Neural progenitor cell (in vitro differentiated cells): Measurements from ENCODE around the gene BAZ1A. TPM values are rescaled to one million over a fixed set of nuclear protein-coding genes. Genes with fewer than 3 reads are reported as not detected.

ENCODE experiments used
- DNase-seq: peaks from one replicate; pipeline ENCODE4 v3.0.0-alpha.2; 2016; ENCODE audit warnings: low spot score
- H2AFZ ChIP-seq: fragments of 200-600 bp; sonication (generic); replicated peaks from 2 replicates; pipeline ENCODE4 v1.6.1; 2016; ENCODE audit warnings: antibody characterized with exemption
- H3F3A ChIP-seq: fragments of 200-600 bp; sonication (generic); 2 replicates; pipeline ENCODE4 v1.6.1; 2016; ENCODE audit warnings: antibody characterized with exemption, low read depth
- H3K27ac ChIP-seq: fragments of 200-600 bp; sonication (generic); 2 replicates; pipeline ENCODE4 v1.5.1; 2016; ENCODE audit warnings: mild to moderate bottlenecking
- H3K27me3 ChIP-seq: fragments of 200-600 bp; sonication (generic); 2 replicates; pipeline ENCODE4 v1.6.1; 2016; ENCODE audit warnings: mild to moderate bottlenecking, moderate library complexity
- H3K36me3 ChIP-seq: fragments of 200-600 bp; sonication (generic); 2 replicates; pipeline ENCODE4 v1.5.1; 2016
- H3K4me1 ChIP-seq: fragments of 200-600 bp; sonication (generic); 2 replicates; pipeline ENCODE4 v1.6.1; 2016; ENCODE audit warnings: mixed run types
- H3K4me2 ChIP-seq: fragments of 200-600 bp; sonication (generic); 2 replicates; pipeline ENCODE4 v1.6.1; 2016
- H3K4me3 ChIP-seq: fragments of 200-600 bp; sonication (generic); 2 replicates; pipeline ENCODE4 v1.5.1; 2016
- H3K79me2 ChIP-seq: fragments of 200-600 bp; sonication (generic); 2 replicates; pipeline ENCODE4 v1.6.1; 2016; ENCODE audit warnings: low read depth
- H3K9ac ChIP-seq: fragments of 200-600 bp; sonication (generic); 2 replicates; pipeline ENCODE4 v1.6.1; 2016
- H3K9me3 ChIP-seq: fragments of 200-600 bp; sonication (generic); 2 replicates; pipeline ENCODE4 v1.5.1; 2016; ENCODE audit warnings: low read depth
- H4K20me1 ChIP-seq: fragments of 200-600 bp; sonication (generic); 2 replicates; pipeline ENCODE4 v1.6.1; 2016; ENCODE audit warnings: low read depth
- H3K27ac Mint-ChIP-seq: 3 replicates; pipeline ENCODE4 v1.8.0; 2021; ENCODE audit warnings: mixed read lengths
- H3K27me3 Mint-ChIP-seq: 2 replicates; pipeline ENCODE4 v1.8.0; 2022; ENCODE audit warnings: low read depth, mild to moderate bottlenecking, inconsistent platforms, moderate library complexity, mixed read lengths; ENCODE audit not compliant: insufficient read depth
- H3K36me3 Mint-ChIP-seq: 3 replicates; pipeline ENCODE4 v1.8.0; 2021; ENCODE audit warnings: mixed read lengths
- H3K4me1 Mint-ChIP-seq: 3 replicates; pipeline ENCODE4 v1.8.0; 2021; ENCODE audit warnings: mixed read lengths
- H3K4me3 Mint-ChIP-seq: 3 replicates; pipeline ENCODE4 v1.8.0; 2021; ENCODE audit warnings: mild to moderate bottlenecking, moderate library complexity, mixed read lengths
- H3K9me3 Mint-ChIP-seq: 3 replicates; pipeline ENCODE4 v1.8.0; 2020; ENCODE audit warnings: mixed read lengths
- CTCF ChIP-seq: fragments of 200-600 bp; sonication (generic); IDR thresholded peaks from 2 replicates; pipeline ENCODE4 v1.5.1; 2017; ENCODE audit warnings: antibody characterized with exemption, mild to moderate bottlenecking
- EZH2 ChIP-seq: fragments of 200-600 bp; sonication (generic); IDR thresholded peaks from 2 replicates; pipeline ENCODE4 v1.6.1; 2017; ENCODE audit warnings: antibody characterized with exemption, mild to moderate bottlenecking, moderate library complexity
- EZH2phosphoT487 ChIP-seq: fragments of 200-600 bp; sonication (generic); IDR thresholded peaks from 2 replicates; pipeline ENCODE4 v1.6.1; 2017; ENCODE audit warnings: antibody characterized with exemption
- total RNA-seq: library from RNA; depleted of rRNA; stranded (reverse); fragments of >200 nt; gene quantifications from 2 replicates; pipeline ENCODE4 v1.2.3, GENCODE V29; 2015; ENCODE audit warnings: low replicate concordance

BAZ1A gene
- total RNA-seq, 1 donor from 2014 or later: 11.5 TPM

- Histone ChIP-seq H3K4me1 (no peaks in the 10 kb centered on the region), H3K9me3 (no peaks in the 10 kb centered on the region), H3K4me3 (no peak overlapping the region), H3F3A (no peaks in the 10 kb centered on the region), H3K36me3 (no peaks in the 10 kb centered on the region), H2AFZ (no peak overlapping the region), H3K4me2 (no peak overlapping the region), H3K79me2 (no peaks in the 10 kb centered on the region), H3K27me3 (no peaks in the 10 kb centered on the region), H3K27ac (no peak overlapping the region), H3K9ac (no peak overlapping the region), H4K20me1 (no peaks in the 10 kb centered on the region)
- H3K9me3 Mint-ChIP-seq: no peaks in the 10 kb centered on the region
- no peak for TF ChIP-seq EZH2phosphoT487
- TF ChIP-seq CTCF: no peak
- TF ChIP-seq EZH2: no peak
- no peak for DNase-seq
- H3K36me3 Mint-ChIP-seq: no peaks in the 10 kb centered on the region
- no peak overlapping the region for H3K27ac Mint-ChIP-seq
- no peaks in the 10 kb centered on the region for H3K27me3 Mint-ChIP-seq
- H3K4me1 Mint-ChIP-seq: no peaks in the 10 kb centered on the region
- H3K4me3 Mint-ChIP-seq: no peak overlapping the region
Observed at GRCh38 chr14:34906287-34906686, 31.1 kb upstream of the BAZ1A start.

GRCh38 chr14:34895277-34895676, 20.1 kb upstream of the BAZ1A start:
- no peak overlapping the region for H3K27ac Mint-ChIP-seq
- Histone ChIP-seq H3K79me2 (no peaks in the 10 kb centered on the region), H3F3A (no peaks in the 10 kb centered on the region), H2AFZ (no peak overlapping the region), H3K27me3 (no peaks in the 10 kb centered on the region), H3K9me3 (no peaks in the 10 kb centered on the region), H3K4me2 (no peak overlapping the region), H3K4me1 (no peaks in the 10 kb centered on the region), H4K20me1 (no peaks in the 10 kb centered on the region), H3K36me3 (no peaks in the 10 kb centered on the region), H3K27ac (no peak overlapping the region), H3K9ac (no peak overlapping the region), H3K4me3 (no peak overlapping the region)
- no peak for DNase-seq
- TF ChIP-seq EZH2phosphoT487 (no peak), EZH2 (no peak), CTCF (no peak)
- H3K36me3 Mint-ChIP-seq: no peaks in the 10 kb centered on the region
- H3K4me3 Mint-ChIP-seq: no peak overlapping the region
- no peaks in the 10 kb centered on the region for H3K4me1 Mint-ChIP-seq
- H3K27me3 Mint-ChIP-seq: peaks cover 9% of the 10 kb centered on the region
- H3K9me3 Mint-ChIP-seq: no peaks in the 10 kb centered on the region

GRCh38 chr14:34890937-34891336, 15.8 kb upstream of the BAZ1A start:
- Histone ChIP-seq H3K9ac (no peak overlapping the region), H2AFZ (no peak overlapping the region), H3K4me1 (no peaks in the 10 kb centered on the region), H4K20me1 (no peaks in the 10 kb centered on the region), H3K4me3 (no peak overlapping the region), H3K79me2 (no peaks in the 10 kb centered on the region), H3K27me3 (no peaks in the 10 kb centered on the region), H3K4me2 (no peak overlapping the region), H3K9me3 (no peaks in the 10 kb centered on the region), H3F3A (no peaks in the 10 kb centered on the region), H3K27ac (no peak overlapping the region), H3K36me3 (no peaks in the 10 kb centered on the region)
- Mint-ChIP-seq H3K4me1 (no peaks in the 10 kb centered on the region), H3K36me3 (no peaks in the 10 kb centered on the region), H3K27ac (no peak overlapping the region), H3K9me3 (no peaks in the 10 kb centered on the region), H3K4me3 (no peak overlapping the region), H3K27me3 (peaks cover 4% of the 10 kb centered on the region)
- no peak for DNase-seq
- TF ChIP-seq EZH2phosphoT487: no peak
- no peak for TF ChIP-seq EZH2
- TF ChIP-seq CTCF: no peak

- Histone ChIP-seq H4K20me1 (no peaks in the 10 kb centered on the region), H3K4me3 (no peak overlapping the region), H3K4me1 (no peaks in the 10 kb centered on the region), H3K79me2 (no peaks in the 10 kb centered on the region), H3K4me2 (no peak overlapping the region), H3K36me3 (no peaks in the 10 kb centered on the region), H2AFZ (no peak overlapping the region), H3F3A (no peaks in the 10 kb centered on the region), H3K9ac (no peak overlapping the region), H3K27me3 (no peaks in the 10 kb centered on the region), H3K9me3 (no peaks in the 10 kb centered on the region), H3K27ac (no peak overlapping the region)
- H3K27me3 Mint-ChIP-seq: no peaks in the 10 kb centered on the region
- DNase-seq: no peak
- TF ChIP-seq CTCF: no peak
- TF ChIP-seq EZH2: no peak
- no peak for TF ChIP-seq EZH2phosphoT487
- H3K9me3 Mint-ChIP-seq: no peaks in the 10 kb centered on the region
- H3K4me3 Mint-ChIP-seq: no peak overlapping the region
- no peaks in the 10 kb centered on the region for H3K4me1 Mint-ChIP-seq
- no peaks in the 10 kb centered on the region for H3K36me3 Mint-ChIP-seq
- no peak overlapping the region for H3K27ac Mint-ChIP-seq
Observed at GRCh38 chr14:34888186-34888585, 13.0 kb upstream of the BAZ1A start.
